Immature natural killer cell (primary cell): ENCODE data around the gene ITSN2. TPM values are rescaled to one million over a fixed set of nuclear protein-coding genes. Genes with fewer than 3 reads are reported as not detected.
"Not testable (repeated sequence)": the region's sequence is repeated elsewhere in the genome, so short reads cannot be mapped to it uniquely, and the experiment has no call there.

Source experiments
- DNase-seq, 3 donors: peaks; one replicate each; pipeline ENCODE4 v3.0.0; 2022; ENCODE audit warnings: mixed read lengths in 1 of 3
- H3K27ac Mint-ChIP-seq, 6 donors: one replicate each; pipeline ENCODE4 v1.8.0; 2020; ENCODE audit warnings: mixed read lengths in 6 of 6, mild to moderate bottlenecking in 5 of 6, inconsistent platforms in 4 of 6, moderate library complexity in 3 of 6
- H3K27me3 Mint-ChIP-seq, 3 donors: one replicate each; pipeline ENCODE4 v1.8.0; 2020 to 2021; ENCODE audit warnings: low read depth in 3 of 3, mild to moderate bottlenecking in 3 of 3, mixed read lengths in 3 of 3, moderate library complexity in 3 of 3, inconsistent platforms in 1 of 3
- H3K36me3 Mint-ChIP-seq, 3 donors: one replicate each; pipeline ENCODE4 v1.8.0; 2020; ENCODE audit warnings: mixed read lengths in 3 of 3, inconsistent platforms in 2 of 3, mild to moderate bottlenecking in 2 of 3
- H3K4me1 Mint-ChIP-seq, 2 donors: one replicate each; pipeline ENCODE4 v1.8.0; 2020; ENCODE audit warnings: inconsistent platforms in 2 of 2, mild to moderate bottlenecking in 2 of 2, mixed read lengths in 2 of 2, moderate library complexity in 1 of 2
- H3K4me3 Mint-ChIP-seq, 5 donors: one replicate each; pipeline ENCODE4 v1.8.0; 2020; ENCODE audit warnings: mild to moderate bottlenecking in 5 of 5, mixed read lengths in 5 of 5, inconsistent platforms in 3 of 5, moderate library complexity in 3 of 5
- H3K9me3 Mint-ChIP-seq, 6 donors: one replicate each; pipeline ENCODE4 v1.8.0; 2020; ENCODE audit warnings: mild to moderate bottlenecking in 6 of 6, mixed read lengths in 6 of 6, inconsistent platforms in 4 of 6, moderate library complexity in 3 of 6
- polyA plus RNA-seq, 3 donors: library from polyadenylated mRNA; unstranded; fragments of 300-500 nt; fragmentation: Illumina TruSeq; gene quantifications; one replicate each; pipeline ENCODE4 v1.2.3, GENCODE V29; 2021

The ITSN2 gene
- polyA plus RNA-seq = 10 to 100 TPM; 33.7 to 83.8 (median 35.6) TPM

GRCh38 chr2:24360050-24360962 lies at the start of gene ITSN2:
Gene ITSN2, minus strand, starts transcription at chr2:24360536. Its CDS starts 32,454 bp downstream, at chr2:24328082.
- Mint-ChIP-seq H3K27me3 (peaks cover 8 to 14% (median 11%) of the 10 kb centered on the region in 3 donors), H3K4me1 (peaks cover 35 to 40% of the 10 kb centered on the region in 2 donors), H3K27ac (peak within 1 kb of the TSS; percentile 88 to 97 (median 95)), H3K36me3 (no peaks in the 10 kb centered on the region), H3K9me3 (no peaks in the 10 kb centered on the region), H3K4me3 (peak within 1 kb of the TSS; percentile 91 to 94 (median 93))
- DNase-seq = peak; percentile 88 to 89 (median 88)

GRCh38 chr2:24409171-24409570 lies 48.8 kb upstream of the ITSN2 start:
- Mint-ChIP-seq H3K4me3 (no peak overlapping the region), H3K27me3 (peaks cover 1 to 2% (median 2%) of the 10 kb centered on the region in 3 donors), H3K27ac (no peak overlapping the region), H3K36me3 (no peaks in the 10 kb centered on the region), H3K9me3 (no peaks in the 10 kb centered on the region), H3K4me1 (no peaks in the 10 kb centered on the region)
- DNase-seq = no peak

- not testable (repeated sequence) for H3K27me3 Mint-ChIP-seq, H3K4me3 Mint-ChIP-seq, H3K27ac Mint-ChIP-seq, DNase-seq, H3K4me1 Mint-ChIP-seq, H3K9me3 Mint-ChIP-seq, H3K36me3 Mint-ChIP-seq
Observed at GRCh38 chr2:24408704-24409103, 48.4 kb upstream of the ITSN2 start.

- no peak for DNase-seq
- H3K9me3 Mint-ChIP-seq = peaks cover 0 to 2% (median 0%) of the 10 kb centered on the region in 6 donors
- H3K4me1 Mint-ChIP-seq = no peaks in the 10 kb centered on the region
- H3K27me3 Mint-ChIP-seq = peaks cover 1 to 7% (median 4%) of the 10 kb centered on the region in 3 donors
- no peaks in the 10 kb centered on the region for H3K36me3 Mint-ChIP-seq
- H3K4me3 Mint-ChIP-seq = no peak overlapping the region
- H3K27ac Mint-ChIP-seq = no peak overlapping the region
Observed at GRCh38 chr2:24404491-24404921, 44.2 kb upstream of the ITSN2 start.

- DNase-seq = no peak
- no peak overlapping the region for H3K4me3 Mint-ChIP-seq
- no peaks in the 10 kb centered on the region for H3K36me3 Mint-ChIP-seq
- peaks cover 1 to 7% (median 4%) of the 10 kb centered on the region in 3 donors for H3K27me3 Mint-ChIP-seq
- H3K4me1 Mint-ChIP-seq = no peaks in the 10 kb centered on the region
- no peak overlapping the region for H3K27ac Mint-ChIP-seq
- H3K9me3 Mint-ChIP-seq = peaks cover 0 to 2% (median 0%) of the 10 kb centered on the region in 6 donors
Observed at GRCh38 chr2:24403832-24404212, 43.5 kb upstream of the ITSN2 start.

GRCh38 chr2:24403168-24403831 lies 43.0 kb upstream of the ITSN2 start:
- Mint-ChIP-seq H3K27ac (no peak overlapping the region), H3K4me3 (no peak overlapping the region), H3K4me1 (no peaks in the 10 kb centered on the region), H3K9me3 (peaks cover 0 to 2% (median 0%) of the 10 kb centered on the region in 6 donors), H3K36me3 (no peaks in the 10 kb centered on the region), H3K27me3 (peaks cover 1 to 9% (median 4%) of the 10 kb centered on the region in 3 donors)
- DNase-seq = no peak

GRCh38 chr2:24402242-24403097 lies 42.1 kb upstream of the ITSN2 start:
- Mint-ChIP-seq H3K4me3 (no peak overlapping the region), H3K27ac (no peak overlapping the region), H3K4me1 (no peaks in the 10 kb centered on the region), H3K36me3 (no peaks in the 10 kb centered on the region), H3K27me3 (peaks cover 0 to 9% (median 4%) of the 10 kb centered on the region in 3 donors), H3K9me3 (peaks cover 0 to 2% (median 0%) of the 10 kb centered on the region in 6 donors)
- DNase-seq = no peak

- H3K27ac Mint-ChIP-seq = no peak overlapping the region
- peaks cover 0 to 2% (median 0%) of the 10 kb centered on the region in 6 donors for H3K9me3 Mint-ChIP-seq
- H3K27me3 Mint-ChIP-seq = peaks cover 0 to 9% (median 4%) of the 10 kb centered on the region in 3 donors
- H3K36me3 Mint-ChIP-seq = no peaks in the 10 kb centered on the region
- no peaks in the 10 kb centered on the region for H3K4me1 Mint-ChIP-seq
- H3K4me3 Mint-ChIP-seq = no peak overlapping the region
- DNase-seq = no peak
Observed at GRCh38 chr2:24400207-24400907, 40.0 kb upstream of the ITSN2 start.

- H3K36me3 Mint-ChIP-seq = no peaks in the 10 kb centered on the region
- peaks cover 0 to 2% (median 0%) of the 10 kb centered on the region in 6 donors for H3K9me3 Mint-ChIP-seq
- H3K4me1 Mint-ChIP-seq = no peaks in the 10 kb centered on the region
- no peak for DNase-seq
- H3K27me3 Mint-ChIP-seq = peaks cover 1 to 9% (median 6%) of the 10 kb centered on the region in 3 donors
- no peak overlapping the region for H3K27ac Mint-ChIP-seq
- H3K4me3 Mint-ChIP-seq = no peak overlapping the region
Observed at GRCh38 chr2:24399434-24400206, 39.3 kb upstream of the ITSN2 start.

- Mint-ChIP-seq H3K4me3 (no peak overlapping the region), H3K27me3 (peaks cover 2 to 6% (median 2%) of the 10 kb centered on the region in 3 donors), H3K36me3 (no peaks in the 10 kb centered on the region), H3K27ac (no peak overlapping the region), H3K4me1 (no peaks in the 10 kb centered on the region), H3K9me3 (no peaks in the 10 kb centered on the region)
- DNase-seq = no peak
Observed at GRCh38 chr2:24394998-24395397, 34.7 kb upstream of the ITSN2 start.

- H3K4me3 Mint-ChIP-seq = no peak overlapping the region
- H3K4me1 Mint-ChIP-seq = no peaks in the 10 kb centered on the region
- DNase-seq = no peak
- H3K9me3 Mint-ChIP-seq = no peaks in the 10 kb centered on the region
- no peaks in the 10 kb centered on the region for H3K36me3 Mint-ChIP-seq
- no peak overlapping the region for H3K27ac Mint-ChIP-seq
- peaks cover 0 to 4% (median 2%) of the 10 kb centered on the region in 3 donors for H3K27me3 Mint-ChIP-seq
Observed at GRCh38 chr2:24392542-24393059, 32.3 kb upstream of the ITSN2 start.

GRCh38 chr2:24385366-24385765 lies 25.0 kb upstream of the ITSN2 start:
- Mint-ChIP-seq H3K4me1 (no peaks in the 10 kb centered on the region), H3K4me3 (no peak overlapping the region), H3K9me3 (no peaks in the 10 kb centered on the region), H3K27ac (peak overlapping the region in 1 of 6 donors; percentile 28), H3K36me3 (no peaks in the 10 kb centered on the region), H3K27me3 (peaks cover 0 to 5% (median 3%) of the 10 kb centered on the region in 3 donors)
- DNase-seq = no peak
